Activated T-helper 17 cell treated with anti-CD3 and anti-CD28 coated beads, Interleukin-2, amount 50 U/mL, for 72 hours (primary cell): ENCODE data around the gene C1orf198. TPM values are rescaled to one million over a fixed set of nuclear protein-coding genes. Genes with fewer than 3 reads are reported as not detected.

Source experiments
- ATAC-seq: fragments of 150-1000 bp; cut with Tn5 transposase; replicated peaks from 2 replicates; pipeline ENCODE4 v1.10.0; 2021; ENCODE audit warnings: mild to moderate bottlenecking, moderate library complexity
- H3K27ac Mint-ChIP-seq: one replicate; pipeline ENCODE4 v1.8.0; 2022; ENCODE audit warnings: mixed read lengths
- H3K27me3 Mint-ChIP-seq: one replicate; pipeline ENCODE4 v1.8.0; 2022; ENCODE audit warnings: mixed read lengths
- H3K36me3 Mint-ChIP-seq: one replicate; pipeline ENCODE4 v1.8.0; 2022; ENCODE audit warnings: low read depth, mild to moderate bottlenecking, mixed read lengths
- H3K4me1 Mint-ChIP-seq: one replicate; pipeline ENCODE4 v1.8.0; 2022; ENCODE audit warnings: mixed read lengths
- H3K4me3 Mint-ChIP-seq: one replicate; pipeline ENCODE4 v1.8.0; 2022; ENCODE audit warnings: mild to moderate bottlenecking, mixed read lengths
- H3K9me3 Mint-ChIP-seq: one replicate; pipeline ENCODE4 v1.8.0; 2022; ENCODE audit warnings: mixed read lengths
- total RNA-seq, 2 donors: library from RNA; stranded (reverse); gene quantifications; one replicate each; pipeline ENCODE4 v1.2.3, GENCODE V29; 2022

Gene C1orf198
- total RNA-seq, 2 donors from 2014 or later = 4.1 to 7.9 TPM

DNA sequence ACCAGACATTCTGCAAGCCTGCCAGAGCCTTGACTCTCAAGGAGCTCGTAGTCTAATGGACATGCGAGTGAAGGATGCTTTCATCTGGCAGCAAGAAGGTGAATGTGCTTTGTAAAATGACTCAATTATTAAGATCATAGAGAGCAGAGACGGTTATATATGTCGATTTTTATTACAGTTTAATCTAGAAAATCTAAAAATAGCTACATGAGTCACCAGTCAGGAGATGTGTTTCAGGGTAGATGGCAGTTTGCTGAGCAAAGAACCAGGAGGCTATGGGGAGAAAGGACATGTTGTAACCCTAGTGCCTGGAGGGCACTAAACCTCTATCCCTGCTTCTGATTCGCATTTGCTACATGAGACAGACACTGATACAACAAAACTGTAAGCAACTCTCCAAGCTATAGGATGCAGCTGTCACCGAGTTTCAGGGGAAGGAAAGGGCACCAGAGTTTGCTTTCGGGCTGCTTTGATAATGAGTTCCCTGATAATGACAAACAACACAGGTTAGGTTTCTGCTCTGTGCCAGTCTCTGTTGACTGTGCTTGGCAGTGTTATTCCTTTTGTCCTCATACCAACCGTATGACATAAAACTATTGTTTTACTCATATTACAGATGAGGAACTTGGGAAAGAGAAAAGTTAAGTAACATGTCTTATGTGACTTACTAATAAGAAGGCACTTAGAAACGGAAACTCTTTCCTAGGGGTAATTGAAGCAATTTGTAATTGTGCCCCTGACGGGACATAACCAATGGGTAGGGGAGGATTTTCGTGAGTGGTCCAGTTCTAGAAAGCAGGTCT, 43.2 kb downstream of the C1orf198 start:
- no peaks in the 10 kb centered on the region for H3K4me1 Mint-ChIP-seq
- no peak for ATAC-seq
- peaks cover 7% of the 10 kb centered on the region for H3K27me3 Mint-ChIP-seq
- no peak overlapping the region for H3K4me3 Mint-ChIP-seq
- H3K36me3 Mint-ChIP-seq = no peaks in the 10 kb centered on the region
- no peaks in the 10 kb centered on the region for H3K9me3 Mint-ChIP-seq
- H3K27ac Mint-ChIP-seq = no peak overlapping the region

DNA sequence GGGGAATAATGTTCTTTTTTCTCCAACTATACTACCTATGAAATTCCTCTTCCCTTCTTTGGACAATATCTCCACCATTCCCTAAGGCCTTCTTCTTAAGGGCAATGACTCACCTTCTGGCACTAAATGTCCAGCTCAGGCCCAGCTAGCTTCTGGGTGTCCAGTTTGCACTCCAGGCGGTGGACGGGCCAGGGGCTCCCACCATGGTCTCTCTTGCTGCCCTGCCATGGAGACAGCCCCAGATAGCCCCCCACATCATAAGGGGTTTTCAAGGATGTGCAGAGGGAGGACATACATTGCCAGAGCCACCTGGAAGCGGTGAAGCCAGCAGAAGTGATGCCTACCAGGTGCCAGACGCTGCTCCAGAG, 43.8 kb downstream of the C1orf198 start:
- ATAC-seq = no peak
- no peaks in the 10 kb centered on the region for H3K9me3 Mint-ChIP-seq
- peaks cover 11% of the 10 kb centered on the region for H3K27me3 Mint-ChIP-seq
- no peaks in the 10 kb centered on the region for H3K36me3 Mint-ChIP-seq
- H3K4me3 Mint-ChIP-seq = no peak overlapping the region
- no peak overlapping the region for H3K27ac Mint-ChIP-seq
- no peaks in the 10 kb centered on the region for H3K4me1 Mint-ChIP-seq

DNA sequence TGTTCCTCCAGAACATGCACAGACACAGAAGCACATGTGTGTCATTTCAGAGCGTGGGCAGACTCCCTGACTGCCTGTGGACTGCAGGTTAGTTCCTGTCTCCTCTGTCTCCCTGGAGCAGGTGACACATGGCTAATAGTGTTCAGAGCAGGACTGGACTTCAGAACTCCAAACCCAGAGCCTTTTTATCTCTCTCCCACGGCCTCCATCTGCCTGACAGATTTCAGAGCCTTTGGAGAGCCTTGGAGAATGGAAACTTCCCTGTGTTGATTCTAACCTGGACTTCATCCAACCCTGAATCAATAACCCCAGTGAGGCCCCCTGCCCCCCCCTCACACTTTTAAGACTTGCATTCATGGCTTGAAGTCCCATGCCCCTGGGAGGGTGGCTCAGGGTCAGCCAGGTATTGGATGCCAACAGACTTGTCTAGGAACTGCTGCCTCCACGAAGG, 44.4 kb downstream of the C1orf198 start:
- Mint-ChIP-seq H3K9me3 (no peaks in the 10 kb centered on the region), H3K27ac (no peak overlapping the region), H3K4me1 (no peaks in the 10 kb centered on the region), H3K36me3 (no peaks in the 10 kb centered on the region), H3K4me3 (no peak overlapping the region), H3K27me3 (peaks cover 13% of the 10 kb centered on the region)
- no peak for ATAC-seq

DNA sequence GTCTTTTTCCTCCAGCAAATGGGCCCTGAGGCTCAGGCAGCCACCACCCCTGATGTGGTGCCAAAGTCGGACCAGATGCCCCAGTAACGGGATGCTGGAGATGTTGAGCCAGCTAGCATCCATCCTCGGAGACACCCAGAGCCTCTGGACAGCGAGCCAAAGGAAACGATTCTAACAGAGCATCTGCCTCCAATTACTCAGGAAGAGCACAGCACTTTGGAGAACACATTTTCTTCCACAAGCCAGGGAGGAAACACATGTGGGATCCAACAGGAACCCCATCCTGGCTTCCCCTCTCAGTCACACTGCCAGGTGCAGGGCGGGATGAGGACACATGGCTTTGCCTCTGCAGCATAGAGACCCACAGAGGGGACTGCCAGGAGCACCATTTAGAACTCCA, 44.9 kb downstream of the C1orf198 start:
- H3K27ac Mint-ChIP-seq = no peak overlapping the region
- H3K4me3 Mint-ChIP-seq = no peak overlapping the region
- no peaks in the 10 kb centered on the region for H3K4me1 Mint-ChIP-seq
- H3K36me3 Mint-ChIP-seq = no peaks in the 10 kb centered on the region
- ATAC-seq = no peak
- H3K9me3 Mint-ChIP-seq = no peaks in the 10 kb centered on the region
- peaks cover 17% of the 10 kb centered on the region for H3K27me3 Mint-ChIP-seq

DNA sequence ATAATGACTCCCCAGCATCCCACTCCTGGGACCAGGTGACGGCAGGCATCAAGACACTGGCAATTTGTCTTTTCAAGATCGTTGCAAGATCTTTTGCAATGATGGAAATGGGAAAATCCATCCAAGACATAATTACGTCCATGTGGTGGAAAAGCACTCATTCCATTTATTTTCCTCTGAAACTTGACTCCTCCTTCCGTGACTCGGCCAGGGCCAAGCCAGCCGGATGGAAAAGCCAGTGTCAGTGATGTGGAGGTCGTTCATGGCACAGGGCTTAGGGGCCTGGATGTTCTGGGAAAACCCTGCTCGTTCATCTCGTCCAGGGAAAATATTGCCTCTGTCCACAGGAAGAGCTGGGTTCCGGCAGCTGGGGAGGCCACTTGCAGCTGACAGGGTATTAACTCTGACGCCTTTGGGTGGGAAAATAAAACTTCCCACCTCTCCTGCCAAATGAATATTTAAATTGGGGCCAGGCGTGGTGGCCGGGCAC, 46.2 kb downstream of the C1orf198 start:
- no peaks in the 10 kb centered on the region for H3K36me3 Mint-ChIP-seq
- peaks cover 22% of the 10 kb centered on the region for H3K27me3 Mint-ChIP-seq
- no peaks in the 10 kb centered on the region for H3K4me1 Mint-ChIP-seq
- no peak overlapping the region for H3K27ac Mint-ChIP-seq
- no peak overlapping the region for H3K4me3 Mint-ChIP-seq
- no peaks in the 10 kb centered on the region for H3K9me3 Mint-ChIP-seq
- ATAC-seq = no peak

DNA sequence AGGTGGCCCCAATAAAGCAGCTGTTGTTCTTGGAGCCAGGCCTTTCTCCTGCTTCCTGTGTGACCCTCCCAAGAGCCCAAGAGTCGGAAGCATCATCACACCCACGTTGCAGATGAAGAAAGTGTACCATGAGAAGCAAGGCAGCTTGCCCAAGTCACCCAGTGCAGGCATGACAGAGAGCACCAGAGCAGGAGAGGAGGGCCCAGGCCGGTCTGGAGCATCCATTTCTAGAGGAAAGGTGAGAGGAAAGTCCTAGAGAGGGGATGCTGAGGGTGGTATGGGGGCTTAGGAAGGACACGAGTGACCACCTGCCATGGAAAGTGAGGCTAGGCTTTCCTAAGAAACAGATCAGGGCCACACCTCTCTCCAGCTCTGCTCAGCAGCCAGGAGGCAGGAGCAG, 47.0 kb downstream of the C1orf198 start:
- no peaks in the 10 kb centered on the region for H3K36me3 Mint-ChIP-seq
- ATAC-seq = no peak
- H3K4me1 Mint-ChIP-seq = no peaks in the 10 kb centered on the region
- no peak overlapping the region for H3K4me3 Mint-ChIP-seq
- H3K9me3 Mint-ChIP-seq = no peaks in the 10 kb centered on the region
- no peak overlapping the region for H3K27ac Mint-ChIP-seq
- H3K27me3 Mint-ChIP-seq = peaks cover 22% of the 10 kb centered on the region

DNA sequence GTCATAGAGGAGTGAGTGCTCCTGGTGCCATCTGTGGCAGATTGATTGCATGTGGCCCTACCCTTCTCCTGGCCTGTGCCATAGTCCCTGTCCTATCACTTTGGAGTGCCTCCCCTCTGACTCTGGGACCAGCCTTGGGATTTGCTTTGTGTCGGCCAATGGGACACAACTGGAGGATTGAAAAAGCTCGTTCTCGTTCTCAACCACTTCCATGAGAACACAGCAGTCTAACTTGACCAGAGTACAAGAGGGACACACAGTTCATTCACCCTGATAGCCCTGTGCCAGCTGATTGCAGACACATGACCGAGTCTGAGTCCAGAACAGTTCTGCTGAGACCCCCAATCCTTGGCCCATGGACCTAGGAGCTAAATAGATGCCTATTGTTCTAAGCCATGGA, 47.8 kb downstream of the C1orf198 start:
- Mint-ChIP-seq H3K27ac (no peak overlapping the region), H3K27me3 (peaks cover 23% of the 10 kb centered on the region), H3K9me3 (no peaks in the 10 kb centered on the region), H3K36me3 (no peaks in the 10 kb centered on the region), H3K4me3 (no peak overlapping the region), H3K4me1 (no peaks in the 10 kb centered on the region)
- ATAC-seq = no peak

DNA sequence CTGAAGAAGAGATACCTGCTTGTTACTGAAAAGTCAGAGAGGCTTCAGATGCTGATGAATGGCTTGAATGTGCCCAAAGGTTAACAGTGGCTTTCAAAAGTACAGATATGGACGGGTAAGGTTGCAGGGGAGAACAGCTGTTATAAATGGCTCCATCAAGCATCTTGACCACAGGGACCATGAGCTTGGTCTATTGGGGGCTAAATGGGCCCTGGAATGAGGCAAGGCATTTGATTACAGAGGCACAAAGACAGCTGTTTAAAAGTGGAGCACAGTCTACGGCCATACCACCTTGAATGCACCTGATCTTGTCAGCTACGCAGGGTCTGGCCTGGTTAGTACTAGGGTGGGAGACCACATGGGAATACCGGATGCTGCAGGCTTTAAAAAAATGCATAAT, 48.3 kb downstream of the C1orf198 start:
- H3K4me3 Mint-ChIP-seq = no peak overlapping the region
- ATAC-seq = no peak
- no peaks in the 10 kb centered on the region for H3K4me1 Mint-ChIP-seq
- H3K27ac Mint-ChIP-seq = no peak overlapping the region
- H3K36me3 Mint-ChIP-seq = no peaks in the 10 kb centered on the region
- H3K9me3 Mint-ChIP-seq = no peaks in the 10 kb centered on the region
- peaks cover 29% of the 10 kb centered on the region for H3K27me3 Mint-ChIP-seq

DNA sequence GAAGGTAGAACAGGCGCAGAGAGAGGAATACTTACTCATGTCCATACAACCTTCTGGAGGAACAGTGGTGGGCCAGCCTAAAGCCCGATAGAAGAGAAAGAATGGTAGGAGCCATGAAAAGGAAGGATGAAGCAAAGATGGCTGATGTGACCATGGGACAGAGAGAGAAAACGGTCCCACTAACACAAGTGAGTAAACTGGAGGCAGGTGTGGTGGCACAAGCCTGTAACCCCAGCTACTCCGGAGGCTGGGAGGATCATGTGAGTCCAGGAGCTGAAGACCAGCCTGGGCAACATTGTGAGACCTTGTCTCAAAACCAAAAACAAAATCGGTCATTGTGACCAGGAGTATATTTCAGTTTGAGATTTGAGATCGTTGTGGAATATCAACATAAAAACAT, 49.4 kb downstream of the C1orf198 start:
- Mint-ChIP-seq H3K4me1 (no peaks in the 10 kb centered on the region), H3K27me3 (peaks cover 30% of the 10 kb centered on the region), H3K9me3 (peaks cover 2% of the 10 kb centered on the region), H3K27ac (no peak overlapping the region), H3K4me3 (no peak overlapping the region), H3K36me3 (no peaks in the 10 kb centered on the region)
- no peak for ATAC-seq

DNA sequence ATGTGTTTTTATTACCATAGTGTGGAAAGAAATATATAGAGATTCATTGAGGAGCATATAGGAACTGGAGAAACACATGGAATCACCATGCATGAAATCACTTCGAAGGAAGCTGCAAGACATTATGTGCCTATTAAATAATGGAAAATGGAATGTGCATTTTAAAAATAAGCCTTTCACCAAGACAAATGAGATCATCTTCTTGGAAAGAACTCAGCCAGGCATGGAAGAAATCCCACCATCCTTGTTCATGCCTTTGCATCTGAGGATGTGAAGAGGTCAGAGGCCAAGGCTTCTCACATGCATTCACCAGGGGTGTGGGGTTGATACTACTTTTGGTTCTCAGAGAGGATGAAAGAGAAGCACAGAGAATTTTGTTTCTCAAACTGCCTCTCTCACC, 50.0 kb downstream of the C1orf198 start:
- Mint-ChIP-seq H3K4me3 (no peak overlapping the region), H3K4me1 (no peaks in the 10 kb centered on the region), H3K27me3 (peaks cover 34% of the 10 kb centered on the region), H3K27ac (no peak overlapping the region), H3K36me3 (no peaks in the 10 kb centered on the region), H3K9me3 (peaks cover 5% of the 10 kb centered on the region)
- no peak for ATAC-seq

DNA sequence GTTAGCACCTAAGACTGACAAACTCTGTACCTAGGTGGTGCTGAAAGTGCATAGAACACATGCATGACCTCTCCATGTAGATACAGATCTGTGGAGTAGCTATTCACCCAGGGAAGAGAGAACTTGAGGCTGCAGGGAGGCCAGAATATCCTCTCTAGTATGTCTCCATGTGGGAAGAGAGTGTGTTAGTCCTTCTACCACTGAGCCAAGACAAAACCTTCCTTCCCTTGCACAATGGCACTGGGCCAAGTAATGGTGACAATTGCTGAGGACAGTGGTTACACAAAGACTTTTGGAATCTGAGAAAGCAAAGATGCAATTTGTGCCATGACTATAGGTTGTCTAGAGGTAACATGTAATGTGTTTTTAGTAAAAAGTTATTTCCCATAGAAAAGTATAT, 52.3 kb downstream of the C1orf198 start:
- Mint-ChIP-seq H3K9me3 (peaks cover 8% of the 10 kb centered on the region), H3K27me3 (peaks cover 31% of the 10 kb centered on the region), H3K4me1 (no peaks in the 10 kb centered on the region), H3K36me3 (no peaks in the 10 kb centered on the region), H3K4me3 (no peak overlapping the region), H3K27ac (no peak overlapping the region)
- ATAC-seq = no peak

DNA sequence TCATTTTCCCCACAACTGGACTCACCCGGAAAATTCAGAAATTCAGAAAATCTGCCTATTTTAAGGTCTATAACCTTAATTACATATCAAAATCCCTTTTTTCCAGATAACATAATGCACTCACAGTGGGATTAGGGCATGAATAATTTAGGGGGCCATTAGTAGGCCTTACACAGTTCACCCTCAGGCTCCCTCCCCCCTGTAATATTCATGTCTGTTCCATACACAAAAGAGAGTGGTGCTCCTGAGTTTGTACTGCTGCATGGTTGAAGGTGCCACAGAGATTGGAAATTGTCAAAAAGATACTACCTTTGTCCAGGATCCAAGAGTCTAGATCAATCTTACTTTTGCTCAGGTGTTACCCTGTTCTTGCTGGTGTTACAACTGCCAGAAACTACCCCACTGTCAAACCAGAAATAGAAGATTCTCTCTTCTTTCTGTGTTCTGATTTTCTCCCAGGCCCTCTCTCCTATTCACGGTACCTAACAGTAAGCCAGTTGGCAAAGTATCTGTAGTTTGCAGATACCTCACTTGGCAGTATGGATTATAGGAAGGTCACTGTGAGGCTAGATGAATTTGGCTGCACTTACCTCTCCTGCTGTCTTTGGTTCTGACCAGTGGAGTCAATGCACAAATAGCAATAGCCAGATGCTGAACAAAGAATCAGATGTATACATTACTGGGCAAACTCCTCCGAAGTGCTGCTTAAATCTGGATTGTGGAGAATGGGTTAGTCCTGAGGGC, 53.2 kb downstream of the C1orf198 start:
- Mint-ChIP-seq H3K4me1 (no peaks in the 10 kb centered on the region), H3K27ac (no peak overlapping the region), H3K27me3 (peaks cover 27% of the 10 kb centered on the region), H3K4me3 (no peak overlapping the region), H3K36me3 (no peaks in the 10 kb centered on the region), H3K9me3 (peaks cover 8% of the 10 kb centered on the region)
- ATAC-seq = no peak

DNA sequence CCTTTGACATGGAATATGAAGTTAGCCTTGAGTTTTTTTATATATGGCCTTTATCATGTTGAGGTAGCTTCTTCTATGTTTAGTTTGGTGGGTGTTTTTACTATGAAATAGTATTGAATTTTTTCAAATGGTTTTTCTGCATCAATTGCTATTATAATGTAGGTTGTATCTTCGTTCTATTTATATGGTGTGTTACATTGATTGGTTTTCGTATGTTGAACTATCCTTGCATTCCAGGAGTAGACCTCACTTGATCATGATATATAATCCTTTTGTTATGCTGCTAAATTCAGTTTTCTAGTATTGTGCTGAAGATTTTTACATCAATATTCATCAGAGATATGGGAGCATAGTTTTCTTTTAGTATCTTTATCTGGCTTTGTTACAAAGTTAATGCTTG, 55.8 kb downstream of the C1orf198 start:
- Mint-ChIP-seq H3K9me3 (peaks cover 8% of the 10 kb centered on the region), H3K4me3 (no peak overlapping the region), H3K27ac (no peak overlapping the region), H3K36me3 (no peaks in the 10 kb centered on the region), H3K27me3 (peaks cover 12% of the 10 kb centered on the region), H3K4me1 (no peaks in the 10 kb centered on the region)
- no peak for ATAC-seq

DNA sequence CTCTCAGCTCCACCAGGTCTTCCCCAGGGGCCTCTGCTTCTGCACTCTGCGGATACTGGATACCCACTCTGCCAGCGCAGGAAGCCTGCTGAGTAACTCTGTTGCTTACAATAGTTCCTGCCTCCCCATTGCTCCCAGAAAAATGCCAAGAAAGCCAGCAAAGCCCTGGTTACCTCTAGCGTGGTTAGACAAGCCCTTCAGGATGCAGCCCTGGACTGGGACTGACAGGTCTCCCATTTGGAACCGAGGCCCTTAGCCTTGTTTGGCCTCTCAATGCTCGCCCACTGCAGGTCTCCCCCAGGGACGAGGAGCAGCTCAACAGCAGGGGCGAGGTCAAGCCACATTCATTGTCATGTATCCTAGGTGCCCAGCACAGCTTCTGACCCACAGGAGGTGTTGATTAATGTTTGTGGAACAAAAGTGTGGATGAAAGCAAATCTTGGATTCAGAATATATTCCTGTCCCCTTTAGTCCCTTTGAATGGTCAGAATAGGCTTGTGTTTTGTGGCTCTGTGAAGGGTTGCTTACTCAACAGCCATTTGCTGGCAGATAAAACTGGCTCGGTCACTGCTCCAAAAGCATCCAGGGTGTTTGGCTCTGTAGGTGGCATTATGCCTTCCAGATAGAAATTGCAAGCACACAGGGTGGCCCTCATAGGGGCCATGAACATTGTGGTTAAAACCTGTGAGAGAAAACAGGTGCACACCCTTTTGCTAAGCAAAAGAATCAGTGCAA, 58.9 kb downstream of the C1orf198 start:
- peaks cover 8% of the 10 kb centered on the region for H3K9me3 Mint-ChIP-seq
- no peaks in the 10 kb centered on the region for H3K4me1 Mint-ChIP-seq
- H3K4me3 Mint-ChIP-seq = no peak overlapping the region
- ATAC-seq = no peak
- no peaks in the 10 kb centered on the region for H3K36me3 Mint-ChIP-seq
- no peak overlapping the region for H3K27ac Mint-ChIP-seq
- H3K27me3 Mint-ChIP-seq = peaks cover 8% of the 10 kb centered on the region
